Smooth muscle cell (in vitro differentiated cells): ENCODE data around the gene FMN2. TPM values are rescaled to one million over a fixed set of nuclear protein-coding genes. Genes with fewer than 3 reads are reported as not detected.

ENCODE experiments used
- DNase-seq: peaks from one replicate; lab custom pipeline; 2025; ENCODE audit not compliant: unreplicated experiment; lab: John Stamatoyannopoulos, UW
- H2AFZ ChIP-seq: fragments of 200-600 bp; sonication (generic); 2 replicates; pipeline ENCODE4 v1.6.0; 2016; ENCODE audit warnings: antibody characterized with exemption, low read depth, mild to moderate bottlenecking
- H3F3A ChIP-seq: fragments of 200-600 bp; sonication (generic); 2 replicates; pipeline ENCODE4 v1.6.0; 2017; ENCODE audit warnings: antibody characterized with exemption, low read depth
- H3K27ac ChIP-seq: fragments of 200-600 bp; sonication (generic); 2 replicates; pipeline ENCODE4 v1.5.1; 2016; ENCODE audit warnings: low read depth, mild to moderate bottlenecking
- H3K27me3 ChIP-seq: fragments of 200-600 bp; sonication (generic); 2 replicates; pipeline ENCODE4 v1.6.1; 2016; ENCODE audit warnings: low read depth, mild to moderate bottlenecking
- H3K36me3 ChIP-seq: fragments of 200-600 bp; sonication (generic); 2 replicates; pipeline ENCODE4 v1.5.1; 2016; ENCODE audit warnings: low read depth
- H3K4me1 ChIP-seq: fragments of 200-600 bp; sonication (generic); 2 replicates; pipeline ENCODE4 v1.5.1; 2016; ENCODE audit warnings: low read depth
- H3K4me2 ChIP-seq: fragments of 200-600 bp; sonication (generic); 2 replicates; pipeline ENCODE4 v1.6.0; 2016; ENCODE audit warnings: mild to moderate bottlenecking
- H3K4me3 ChIP-seq: fragments of 200-600 bp; sonication (generic); 2 replicates; pipeline ENCODE4 v1.5.1; 2016; ENCODE audit warnings: mild to moderate bottlenecking
- H3K79me2 ChIP-seq: fragments of 200-600 bp; sonication (generic); 2 replicates; pipeline ENCODE4 v1.6.0; 2016; ENCODE audit warnings: low read depth, mild to moderate bottlenecking
- H3K9ac ChIP-seq: fragments of 200-600 bp; sonication (generic); 2 replicates; pipeline ENCODE4 v1.6.0; 2016; ENCODE audit warnings: low read depth
- H3K9me3 ChIP-seq: fragments of 200-600 bp; sonication (generic); replicated peaks from 2 replicates; pipeline ENCODE4 v1.5.1; 2016; ENCODE audit warnings: low read depth
- H4K20me1 ChIP-seq: fragments of 200-600 bp; sonication (generic); 2 replicates; pipeline ENCODE4 v1.6.0; 2016; ENCODE audit warnings: low read depth
- WGBS: methylation state at CpG from one replicate; pipeline ENCODE4 v1.1.7; 2016; ENCODE audit warnings: low lambda C conversion rate; 5-methylcytosine and 5-hydroxymethylcytosine counted together
- polyA plus RNA-seq: library from polyadenylated mRNA; unstranded; fragments of >200 nt; fragmentation: Nextera tagmentation; extraction: Ambion mirVana; gene quantifications from 2 replicates; pipeline ENCODE4 v1.2.1, GENCODE V29; 2016
- total RNA-seq: library from RNA; depleted of rRNA; stranded (reverse); fragments of >200 nt; gene quantifications from 2 replicates; pipeline ENCODE4 v1.2.3, GENCODE V29; 2014
- TF ChIP-seq, protein P1 (sequence below): fragments of 200-600 bp; sonication (generic); IDR thresholded peaks from 2 replicates; pipeline ENCODE4 v1.5.1; 2017; ENCODE audit warnings: borderline replicate concordance, mild to moderate bottlenecking, antibody characterized with exemption; ENCODE audit not compliant: insufficient read depth, poor library complexity, severe bottlenecking

Gene FMN2
- total and polyA plus RNA-seq, 2 experiments from 2014 or later = 1.9 to 6.2 TPM

DNA sequence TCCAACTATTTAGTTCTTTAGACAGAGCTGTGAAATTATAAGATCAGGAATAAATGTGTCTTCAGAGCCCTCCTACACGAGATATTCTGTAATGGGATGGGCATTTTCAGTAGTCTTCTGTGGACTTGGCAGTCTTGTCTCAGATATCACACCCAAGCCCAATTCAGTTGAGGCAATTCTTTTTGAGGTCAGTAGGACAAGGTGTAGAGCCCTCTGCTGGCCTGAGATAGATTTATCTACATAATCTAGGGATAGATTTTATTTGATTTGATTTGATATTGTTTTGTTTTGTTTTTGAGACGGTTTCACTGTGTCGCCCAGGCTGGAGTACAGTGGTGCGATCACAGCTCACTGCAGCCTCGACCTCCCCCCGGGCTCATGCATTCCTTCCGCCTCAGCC is 77.5 kb downstream of the FMN2 start:
- no peak for DNase-seq
- Histone ChIP-seq H3K36me3 (no peaks in the 10 kb centered on the region), H3K79me2 (no peaks in the 10 kb centered on the region)

DNA sequence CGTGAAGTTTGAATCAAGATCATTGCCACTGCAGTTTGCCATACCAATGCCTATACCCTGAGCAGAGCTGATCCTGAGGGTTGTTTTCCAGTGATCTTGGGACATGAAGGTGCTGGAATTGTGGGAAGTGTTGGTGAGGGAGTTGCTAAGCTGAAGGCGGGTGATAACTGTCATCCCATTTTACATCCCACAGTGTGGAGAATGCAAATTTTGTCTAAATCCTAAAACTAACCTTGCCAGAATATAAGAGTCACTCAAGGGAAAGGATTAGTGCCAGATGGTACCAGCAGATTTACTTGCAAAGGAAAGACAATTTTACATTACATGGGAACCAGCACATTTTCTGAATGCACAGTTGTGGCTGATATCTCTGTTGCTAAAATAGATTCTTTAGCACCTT is 78.6 kb downstream of the FMN2 start:
- H3F3A ChIP-seq = no peaks in the 10 kb centered on the region
- DNase-seq = no peak
- H3K9me3 ChIP-seq = no peaks in the 10 kb centered on the region
- H3K9ac ChIP-seq = no peak overlapping the region
- no peaks in the 10 kb centered on the region for H3K79me2 ChIP-seq
- H3K4me2 ChIP-seq = no peak overlapping the region
- H4K20me1 ChIP-seq = no peaks in the 10 kb centered on the region
- H3K27me3 ChIP-seq = no peaks in the 10 kb centered on the region
- H3K4me3 ChIP-seq = no peak overlapping the region
- no peak overlapping the region for H2AFZ ChIP-seq
- H3K36me3 ChIP-seq = no peaks in the 10 kb centered on the region
- 93% methylated on average over 2 of the region's 2 CpGs for WGBS
- H3K4me1 ChIP-seq = no peaks in the 10 kb centered on the region
- H3K27ac ChIP-seq = no peak overlapping the region
- TF ChIP-seq, protein P1, sequence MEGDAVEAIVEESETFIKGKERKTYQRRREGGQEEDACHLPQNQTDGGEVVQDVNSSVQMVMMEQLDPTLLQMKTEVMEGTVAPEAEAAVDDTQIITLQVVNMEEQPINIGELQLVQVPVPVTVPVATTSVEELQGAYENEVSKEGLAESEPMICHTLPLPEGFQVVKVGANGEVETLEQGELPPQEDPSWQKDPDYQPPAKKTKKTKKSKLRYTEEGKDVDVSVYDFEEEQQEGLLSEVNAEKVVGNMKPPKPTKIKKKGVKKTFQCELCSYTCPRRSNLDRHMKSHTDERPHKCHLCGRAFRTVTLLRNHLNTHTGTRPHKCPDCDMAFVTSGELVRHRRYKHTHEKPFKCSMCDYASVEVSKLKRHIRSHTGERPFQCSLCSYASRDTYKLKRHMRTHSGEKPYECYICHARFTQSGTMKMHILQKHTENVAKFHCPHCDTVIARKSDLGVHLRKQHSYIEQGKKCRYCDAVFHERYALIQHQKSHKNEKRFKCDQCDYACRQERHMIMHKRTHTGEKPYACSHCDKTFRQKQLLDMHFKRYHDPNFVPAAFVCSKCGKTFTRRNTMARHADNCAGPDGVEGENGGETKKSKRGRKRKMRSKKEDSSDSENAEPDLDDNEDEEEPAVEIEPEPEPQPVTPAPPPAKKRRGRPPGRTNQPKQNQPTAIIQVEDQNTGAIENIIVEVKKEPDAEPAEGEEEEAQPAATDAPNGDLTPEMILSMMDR = no peak

More for the DNA sequence above, 77.5 kb downstream of the FMN2 start:
- H3K4me1 ChIP-seq = no peaks in the 10 kb centered on the region
- WGBS = 87% methylated on average over 7 of the region's 7 CpGs
- H3K27ac ChIP-seq = no peak overlapping the region
- H3K9me3 ChIP-seq = no peaks in the 10 kb centered on the region
- no peaks in the 10 kb centered on the region for H4K20me1 ChIP-seq
- TF ChIP-seq, protein P1 = no peak
- H3K4me2 ChIP-seq = no peak overlapping the region
- no peak overlapping the region for H3K4me3 ChIP-seq
- H3F3A ChIP-seq = no peaks in the 10 kb centered on the region
- H2AFZ ChIP-seq = no peak overlapping the region
- no peaks in the 10 kb centered on the region for H3K27me3 ChIP-seq
- H3K9ac ChIP-seq = no peak overlapping the region

DNA sequence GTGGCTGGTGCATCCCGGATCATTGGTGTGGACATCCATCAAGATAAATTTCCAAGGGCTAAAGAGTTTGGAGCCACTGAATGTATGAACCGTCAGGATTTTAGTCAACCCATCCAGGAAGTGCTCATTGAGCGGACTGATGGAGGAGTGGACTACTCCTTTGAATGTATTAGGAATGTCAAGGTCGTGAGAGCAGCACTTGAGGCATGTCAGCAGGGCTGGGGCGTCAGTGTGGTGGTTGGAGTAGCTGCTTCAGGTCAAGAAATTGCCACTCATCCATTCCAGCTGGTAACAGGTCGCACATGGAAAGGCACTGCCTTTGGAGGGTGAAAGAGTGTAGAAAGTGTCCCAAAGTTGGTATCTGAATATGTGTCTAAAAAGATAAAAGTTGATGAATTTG is 79.1 kb downstream of the FMN2 start:
- no peak overlapping the region for H3K9ac ChIP-seq
- 86% methylated on average over 6 of the region's 6 CpGs for WGBS
- H3K27ac ChIP-seq = no peak overlapping the region
- no peak overlapping the region for H3K4me3 ChIP-seq
- H4K20me1 ChIP-seq = no peaks in the 10 kb centered on the region
- H2AFZ ChIP-seq = no peak overlapping the region
- H3K27me3 ChIP-seq = no peaks in the 10 kb centered on the region
- H3K9me3 ChIP-seq = no peaks in the 10 kb centered on the region
- H3K36me3 ChIP-seq = no peaks in the 10 kb centered on the region
- no peak overlapping the region for H3K4me2 ChIP-seq
- no peaks in the 10 kb centered on the region for H3K4me1 ChIP-seq
- H3F3A ChIP-seq = no peaks in the 10 kb centered on the region
- TF ChIP-seq, protein P1 = no peak
- H3K79me2 ChIP-seq = no peaks in the 10 kb centered on the region
- no peak for DNase-seq

DNA sequence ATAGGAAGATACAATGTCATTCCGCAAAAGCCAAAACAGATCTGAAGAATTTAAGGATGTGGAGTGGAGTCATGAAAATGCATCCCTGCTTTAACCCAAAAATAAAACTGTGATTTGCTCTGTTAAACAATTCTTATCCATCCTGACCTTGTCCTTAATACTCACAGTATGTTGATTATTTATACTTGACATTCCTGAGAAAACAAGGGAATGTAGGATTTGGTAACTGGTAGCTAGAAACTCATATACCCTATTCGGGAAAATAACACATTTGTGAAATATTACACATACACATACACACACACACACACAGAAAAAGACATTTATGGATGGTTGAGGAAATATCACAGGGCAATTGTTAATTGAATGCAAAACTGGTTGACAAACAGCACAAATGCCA is 80.2 kb downstream of the FMN2 start:
- Histone ChIP-seq H3K4me2 (no peak overlapping the region), H3K4me3 (no peak overlapping the region), H3F3A (no peaks in the 10 kb centered on the region), H3K9me3 (no peaks in the 10 kb centered on the region), H3K4me1 (no peaks in the 10 kb centered on the region), H3K36me3 (no peaks in the 10 kb centered on the region), H4K20me1 (no peaks in the 10 kb centered on the region), H3K79me2 (no peaks in the 10 kb centered on the region), H2AFZ (no peak overlapping the region), H3K27ac (no peak overlapping the region), H3K27me3 (no peaks in the 10 kb centered on the region), H3K9ac (no peak overlapping the region)
- 80% methylated on average over 2 of the region's 2 CpGs for WGBS
- no peak for DNase-seq
- TF ChIP-seq, protein P1 = no peak
